H9 (cell line): Measurements from ENCODE around the gene DSG2. TPM values are rescaled to one million over a fixed set of nuclear protein-coding genes. Genes with fewer than 3 reads are reported as not detected.

ENCODE experiments used
- DNase-seq: peaks from one replicate; pipeline ENCODE4 v3.0.0-alpha.2; 2017
- H2AFZ ChIP-seq: one replicate; pipeline ENCODE4 v1.6.1; 2013; ENCODE audit warnings: mild to moderate bottlenecking, low read length, control low read depth, moderate library complexity
- H2AK5ac ChIP-seq: 2 replicates; pipeline ENCODE4 v1.6.1; 2013; ENCODE audit warnings: low read length, control low read depth, mixed read lengths; ENCODE audit not compliant: insufficient read length
- H2BK120ac ChIP-seq: one replicate; pipeline ENCODE4 v1.6.1; 2013; ENCODE audit warnings: low read depth, mild to moderate bottlenecking, low read length, control low read depth, inconsistent platforms; ENCODE audit not compliant: poor library complexity, severe bottlenecking
- H2BK12ac ChIP-seq: 2 replicates; pipeline ENCODE4 v1.6.1; 2013; ENCODE audit warnings: low read length, control low read depth, mixed read lengths, low read depth; ENCODE audit not compliant: insufficient read length
- H2BK15ac ChIP-seq: 2 replicates; pipeline ENCODE4 v1.6.1; 2013; ENCODE audit warnings: low read depth, low read length, control low read depth
- H2BK20ac ChIP-seq: one replicate; pipeline ENCODE4 v1.6.1; 2013; ENCODE audit warnings: low read depth, mild to moderate bottlenecking, low read length, control low read depth, inconsistent platforms; ENCODE audit not compliant: poor library complexity, severe bottlenecking
- H2BK5ac ChIP-seq: 2 replicates; pipeline ENCODE4 v1.6.1; 2013; ENCODE audit warnings: low read length, control low read depth, mixed read lengths; ENCODE audit not compliant: insufficient read length
- H3K14ac ChIP-seq: 2 replicates; pipeline ENCODE4 v1.6.1; 2013; ENCODE audit warnings: low read length, control low read depth; ENCODE audit not compliant: insufficient read depth
- H3K18ac ChIP-seq: 2 replicates; pipeline ENCODE4 v1.6.1; 2013; ENCODE audit warnings: low read depth, mild to moderate bottlenecking, mixed read lengths, low read length, control low read depth; ENCODE audit not compliant: insufficient read length
- H3K23ac ChIP-seq: 2 replicates; pipeline ENCODE4 v1.6.1; 2013; ENCODE audit warnings: low read length, control low read depth, mixed read lengths, low read depth; ENCODE audit not compliant: insufficient read length
- H3K23me2 ChIP-seq: 2 replicates; pipeline ENCODE4 v1.6.1; 2013; ENCODE audit warnings: low read depth, mild to moderate bottlenecking, mixed read lengths, low read length, control low read depth; ENCODE audit not compliant: insufficient read length, poor library complexity, severe bottlenecking
- H3K27ac ChIP-seq: 2 replicates; pipeline ENCODE4 v1.5.1; 2013; ENCODE audit warnings: low read length, control low read depth, mixed read lengths, low read depth; ENCODE audit not compliant: insufficient read length
- H3K27me3 ChIP-seq: 2 replicates; pipeline ENCODE4 v1.6.1; 2013; ENCODE audit warnings: low read length, control low read depth, inconsistent platforms; ENCODE audit not compliant: insufficient read depth
- H3K4ac ChIP-seq: 2 replicates; pipeline ENCODE4 v1.6.1; 2013; ENCODE audit warnings: low read depth, mild to moderate bottlenecking, control low read depth, inconsistent platforms, low read length, moderate library complexity
- H3K4me1 ChIP-seq: 2 replicates; pipeline ENCODE4 v1.6.1; 2013; ENCODE audit warnings: low read length, control low read depth, inconsistent platforms; ENCODE audit not compliant: insufficient read depth
- H3K4me2 ChIP-seq: 2 replicates; pipeline ENCODE4 v1.6.1; 2013; ENCODE audit warnings: low read length, control low read depth, mixed read lengths; ENCODE audit not compliant: insufficient read length, insufficient read depth
- H3K56ac ChIP-seq: 2 replicates; pipeline ENCODE4 v1.6.1; 2013; ENCODE audit warnings: low read depth, mild to moderate bottlenecking, mixed read lengths, low read length, control low read depth; ENCODE audit not compliant: insufficient read length
- H3K79me1 ChIP-seq: 2 replicates; pipeline ENCODE4 v1.6.1; 2013; ENCODE audit warnings: low read depth, mild to moderate bottlenecking, moderate library complexity, low read length, control low read depth, inconsistent platforms; ENCODE audit not compliant: insufficient read depth, poor library complexity, severe bottlenecking
- H3K79me2 ChIP-seq: 2 replicates; pipeline ENCODE4 v1.6.1; 2013; ENCODE audit warnings: low read length, control low read depth, inconsistent platforms; ENCODE audit not compliant: insufficient read depth
- H3K9ac ChIP-seq: 2 replicates; pipeline ENCODE4 v1.6.1; 2013; ENCODE audit warnings: low read length, control low read depth, mixed read lengths; ENCODE audit not compliant: insufficient read length; ENCODE audit errors: extremely low read depth
- H3K9me3 ChIP-seq: one replicate; pipeline ENCODE4 v1.6.1; 2013; ENCODE audit warnings: low read depth, low read length, inconsistent platforms; ENCODE audit not compliant: control insufficient read depth
- H3T11ph ChIP-seq: one replicate; pipeline ENCODE4 v1.6.1; 2013; ENCODE audit warnings: mild to moderate bottlenecking, low read length, control low read depth, inconsistent platforms
- H4K20me1 ChIP-seq: one replicate; pipeline ENCODE4 v1.6.1; 2013; ENCODE audit not compliant: control insufficient read depth, insufficient read length, insufficient read depth
- H4K5ac ChIP-seq: 2 replicates; pipeline ENCODE4 v1.6.1; 2013; ENCODE audit warnings: low read depth, mild to moderate bottlenecking, mixed read lengths, low read length, control low read depth; ENCODE audit not compliant: insufficient read length
- H4K8ac ChIP-seq: replicated peaks from 2 replicates; pipeline ENCODE4 v1.6.1; 2013; ENCODE audit warnings: low read length, control low read depth, mixed read lengths, low read depth; ENCODE audit not compliant: insufficient read length
- H4K91ac ChIP-seq: 2 replicates; pipeline ENCODE4 v1.6.1; 2013; ENCODE audit warnings: low read depth, mild to moderate bottlenecking, moderate library complexity, mixed read lengths, low read length, control low read depth; ENCODE audit not compliant: insufficient read length
- H3K27ac Mint-ChIP-seq, 3 experiments: 2 replicates in 2 of 3; 3 replicates in 1 of 3; pipeline ENCODE4 v1.8.0; 2020 to 2021; ENCODE audit warnings: mixed read lengths in 3 of 3, mild to moderate bottlenecking in 1 of 3, moderate library complexity in 1 of 3
- H3K27me3 Mint-ChIP-seq: 2 replicates; pipeline ENCODE4 v1.8.0; 2021; ENCODE audit warnings: low read depth, mild to moderate bottlenecking, moderate library complexity, mixed read lengths
- H3K36me3 Mint-ChIP-seq, 3 experiments: 2 replicates in 2 of 3; 3 replicates in 1 of 3; pipeline ENCODE4 v1.8.0; 2020 to 2021; ENCODE audit warnings: low read depth in 3 of 3, mixed read lengths in 3 of 3; ENCODE audit not compliant: insufficient read depth in 1 of 3
- H3K4me1 Mint-ChIP-seq, 2 experiments: 2 replicates each; pipeline ENCODE4 v1.8.0; 2020; ENCODE audit warnings: mixed read lengths in 2 of 2
- H3K4me3 Mint-ChIP-seq, 2 experiments: 2 replicates in 1 of 2; 3 replicates in 1 of 2; pipeline ENCODE4 v1.8.0; 2020 to 2021; ENCODE audit warnings: mild to moderate bottlenecking in 2 of 2, mixed read lengths in 2 of 2, moderate library complexity in 1 of 2
- H3K9me3 Mint-ChIP-seq, 2 experiments: 2 replicates in 1 of 2; 3 replicates in 1 of 2; pipeline ENCODE4 v1.8.0; 2020; ENCODE audit warnings: mild to moderate bottlenecking in 2 of 2, mixed read lengths in 2 of 2, moderate library complexity in 1 of 2
- CTCF ChIP-seq: fragments of 200-600 bp; sonication (generic); conservative IDR thresholded peaks from 3 replicates; pipeline ENCODE4 v1.8.0; 2021; ENCODE audit warnings: antibody characterized with exemption, mild to moderate bottlenecking
- WGBS: extraction: QIAGEN DNeasy Blood & Tissue Kit; methylation state at CpG from one replicate; pipeline ENCODE4 v1.1.7; 2013; ENCODE audit warnings: missing lambda C conversion rate, low lambda C conversion rate, mixed read lengths; ENCODE audit not compliant: insufficient read length; ENCODE audit errors: extremely low coverage; 5-methylcytosine and 5-hydroxymethylcytosine counted together
- total RNA-seq: library from RNA; stranded (reverse); gene quantifications from 2 replicates; pipeline ENCODE4 v1.2.1, GENCODE V29; 2021

The DSG2 gene
- total RNA-seq, 1 experiment from 2014 or later = 107 TPM

- peaks cover 4% of the 10 kb centered on the region for H3K23me2 ChIP-seq
- no peak for TF ChIP-seq CTCF
- no peak overlapping the region for H4K5ac ChIP-seq
- no peaks in the 10 kb centered on the region for H3K9me3 ChIP-seq
- H4K8ac ChIP-seq = no peak overlapping the region
- H3K36me3 Mint-ChIP-seq = peaks cover 0 to 2% (median 0%) of the 10 kb centered on the region in 3 experiments; a peak in 4 of 7 replicates
- H3K27me3 ChIP-seq = no peaks in the 10 kb centered on the region
- H2AFZ ChIP-seq = no peak overlapping the region
- no peak overlapping the region for H2BK12ac ChIP-seq
- no peak overlapping the region for H3K27ac ChIP-seq
- no peak overlapping the region for H3K9ac ChIP-seq
- H3K14ac ChIP-seq = no peak overlapping the region
- no peak overlapping the region for H2BK15ac ChIP-seq
- H2BK120ac ChIP-seq = no peak overlapping the region
- H3K4me3 Mint-ChIP-seq = peak overlapping the region; percentile 60 to 96; a peak in 4 of 5 replicates
- H3K18ac ChIP-seq = no peak overlapping the region
- no peak overlapping the region for H2BK20ac ChIP-seq
- no peak overlapping the region for H3K23ac ChIP-seq
- H3K79me1 ChIP-seq = peaks cover 4% of the 10 kb centered on the region
- H3K56ac ChIP-seq = no peak overlapping the region
- no peaks in the 10 kb centered on the region for H4K20me1 ChIP-seq
- H3K4ac ChIP-seq = no peak overlapping the region
- peaks cover 3% of the 10 kb centered on the region for H3K27me3 Mint-ChIP-seq
- no peak for DNase-seq
- no peak overlapping the region for H3K27ac Mint-ChIP-seq
- H2AK5ac ChIP-seq = no peak overlapping the region
- H3K4me1 ChIP-seq = peaks cover 3% of the 10 kb centered on the region; the same call in 1 of the 2 replicates
- no CpG with 5 or more reads among the region's 6 CpGs for WGBS
- H3K9me3 Mint-ChIP-seq = peaks cover 0 to 2% of the 10 kb centered on the region in 2 experiments; a peak in 1 of 5 replicates
- H3K79me2 ChIP-seq = peaks cover 36% of the 10 kb centered on the region; the same call in 1 of the 2 replicates
- no peak overlapping the region for H4K91ac ChIP-seq
- H3T11ph ChIP-seq = no peak overlapping the region
- H2BK5ac ChIP-seq = no peak overlapping the region
- H3K4me2 ChIP-seq = peak overlapping the region; percentile 18
- peaks cover 27 to 30% of the 10 kb centered on the region in 2 experiments for H3K4me1 Mint-ChIP-seq
These were observed 2.2 kb downstream of the DSG2 start for GRCh38 chr18:31500051-31500688.
